ENCODE data around the gene DGUOK.
"Not testable (repeated sequence)": the region's sequence is repeated elsewhere in the genome, so short reads cannot be mapped to it uniquely, and the experiment has no call there.

Gene DGUOK

GRCh38 chr2:73919596-73920228 is 7.0 kb upstream of the DGUOK start:
- DNase-seq (ENCODE audit: extremely low read depth in 1 of 2, low read depth in 1 of 2) = no peak

- DNase-seq (ENCODE audit: extremely low read depth in 1 of 2, low read depth in 1 of 2) = no peak
Observed at GRCh38 chr2:73920577-73921545, 5.8 kb upstream of the DGUOK start.

- no peak for DNase-seq (ENCODE audit: extremely low read depth in 1 of 2, low read depth in 1 of 2)
Observed at GRCh38 chr2:73921581-73921980, 5.1 kb upstream of the DGUOK start.

- no peak for DNase-seq (ENCODE audit: extremely low read depth in 1 of 2, low read depth in 1 of 2)
Observed at GRCh38 chr2:73922681-73923080, 4.0 kb upstream of the DGUOK start.

GRCh38 chr2:73925033-73925704 is 1.5 kb upstream of the DGUOK start:
- DNase-seq (ENCODE audit: extremely low read depth in 1 of 2, low read depth in 1 of 2) = no peak

GRCh38 chr2:73925853-73926492 is 707 bp upstream of the DGUOK start:
- DNase-seq (ENCODE audit: extremely low read depth in 1 of 2, low read depth in 1 of 2) = no peak

GRCh38 chr2:73927344-73927743 is 664 bp downstream of the DGUOK start:
- no peak for DNase-seq (ENCODE audit: extremely low read depth in 1 of 2, low read depth in 1 of 2)

GRCh38 chr2:73928963-73929347 is 2.3 kb downstream of the DGUOK start:
- DNase-seq (ENCODE audit: extremely low read depth in 1 of 2, low read depth in 1 of 2) = no peak

- no peak for DNase-seq (ENCODE audit: extremely low read depth in 1 of 2, low read depth in 1 of 2)
Observed at GRCh38 chr2:73930386-73930785, 3.7 kb downstream of the DGUOK start.

GRCh38 chr2:73931531-73932500 is 5.1 kb downstream of the DGUOK start:
- DNase-seq (ENCODE audit: extremely low read depth in 1 of 2, low read depth in 1 of 2) = peak in 1 of 2 donors; percentile 66

GRCh38 chr2:73933194-73933593 is 6.5 kb downstream of the DGUOK start:
- no peak for DNase-seq (ENCODE audit: extremely low read depth in 1 of 2, low read depth in 1 of 2)

GRCh38 chr2:73935641-73936040 is 9.0 kb downstream of the DGUOK start:
- DNase-seq (ENCODE audit: extremely low read depth in 1 of 2, low read depth in 1 of 2) = no peak

GRCh38 chr2:73937103-73937885 is 10.6 kb downstream of the DGUOK start:
- no peak for DNase-seq (ENCODE audit: extremely low read depth in 1 of 2, low read depth in 1 of 2)

GRCh38 chr2:73937899-73938298 is 11.2 kb downstream of the DGUOK start:
- no peak for DNase-seq (ENCODE audit: extremely low read depth in 1 of 2, low read depth in 1 of 2)

- no peak for DNase-seq (ENCODE audit: extremely low read depth in 1 of 2, low read depth in 1 of 2)
Observed at GRCh38 chr2:73938718-73939352, 12.2 kb downstream of the DGUOK start.

- DNase-seq (ENCODE audit: extremely low read depth in 1 of 2, low read depth in 1 of 2) = no peak
Observed at GRCh38 chr2:73939419-73939818, 12.7 kb downstream of the DGUOK start.

GRCh38 chr2:73940066-73940465 is 13.4 kb downstream of the DGUOK start:
- not testable (repeated sequence) for DNase-seq (ENCODE audit: extremely low read depth in 1 of 2, low read depth in 1 of 2)

- DNase-seq (ENCODE audit: extremely low read depth in 1 of 2, low read depth in 1 of 2) = no peak
Observed at GRCh38 chr2:73942664-73943063, 16.0 kb downstream of the DGUOK start.

- DNase-seq (ENCODE audit: extremely low read depth in 1 of 2, low read depth in 1 of 2) = peak in 1 of 2 donors; percentile 43
Observed at GRCh38 chr2:73944714-73945113, 18.0 kb downstream of the DGUOK start.

Measured in stimulated activated CD8-positive, alpha-beta memory T cell treated with anti-CD3 and anti-CD28 coated beads, Interleukin-7, amount 100 ng/mL, for 48 hours (primary cell).